HG03432 (cell line): Measurements from ENCODE around the gene DIAPH1.

ENCODE experiments used
- ATAC-seq: cut with Tn5 transposase; IDR thresholded peaks from one replicate; pipeline ENCODE4 v1.9.1; 2021; ENCODE audit warnings: mild to moderate bottlenecking, moderate library complexity; ENCODE audit not compliant: unreplicated experiment

Gene DIAPH1

GRCh38 chr5:141640051-141640415 lies 21.2 kb upstream of the DIAPH1 start:
- ATAC-seq: no peak

- no peak for ATAC-seq
These were observed 20.7 kb upstream of the DIAPH1 start for GRCh38 chr5:141639357-141640050.

GRCh38 chr5:141638771-141639170 lies 20.0 kb upstream of the DIAPH1 start:
- ATAC-seq: no peak

- peak; percentile 31 for ATAC-seq
These were observed 19.1 kb upstream of the DIAPH1 start for GRCh38 chr5:141637767-141638419.

- ATAC-seq: peak; percentile 23
These were observed 18.4 kb upstream of the DIAPH1 start for GRCh38 chr5:141637123-141637766.

GRCh38 chr5:141636413-141637122 lies 17.8 kb upstream of the DIAPH1 start, which contains the start of the genes HDAC3 and RELL2:
Gene HDAC3 (minus strand): TSS chr5:141636849. CDS start chr5:141636790, 59 bp downstream.
Gene RELL2 (plus strand): TSS chr5:141636997. CDS start chr5:141638226, 1,229 bp downstream.
- peak; percentile 78 for ATAC-seq

GRCh38 chr5:141636106-141636412 lies 17.3 kb upstream of the DIAPH1 start:
- no peak for ATAC-seq

- ATAC-seq: no peak
These were observed 16.8 kb upstream of the DIAPH1 start for GRCh38 chr5:141635646-141636045.

GRCh38 chr5:141634720-141635119 lies 15.9 kb upstream of the DIAPH1 start:
- ATAC-seq: no peak

GRCh38 chr5:141633871-141634561 lies 15.2 kb upstream of the DIAPH1 start:
- peak; percentile 74 for ATAC-seq

GRCh38 chr5:141632650-141633049 lies 13.8 kb upstream of the DIAPH1 start:
- ATAC-seq: no peak

GRCh38 chr5:141630570-141631140 lies 11.9 kb upstream of the DIAPH1 start:
- no peak for ATAC-seq

GRCh38 chr5:141628175-141628788 lies 9.5 kb upstream of the DIAPH1 start:
- ATAC-seq: no peak

- no peak for ATAC-seq
These were observed 4.8 kb upstream of the DIAPH1 start for GRCh38 chr5:141623611-141624010.

- peak; percentile 58 for ATAC-seq
These were observed 4.4 kb upstream of the DIAPH1 start for GRCh38 chr5:141623186-141623585.

- ATAC-seq: peak; percentile 33
These were observed 583 bp downstream of the DIAPH1 start for GRCh38 chr5:141618030-141618803.

GRCh38 chr5:141617682-141618029 lies 1.1 kb downstream of the DIAPH1 start:
- no peak for ATAC-seq

GRCh38 chr5:141617128-141617527 lies 1.7 kb downstream of the DIAPH1 start:
- ATAC-seq: no peak

GRCh38 chr5:141615991-141616720 lies 2.6 kb downstream of the DIAPH1 start:
- ATAC-seq: no peak
